HG03342 (cell line): Measurements from ENCODE around the gene SPTA1.

Experiments
- ATAC-seq: cut with Tn5 transposase; IDR thresholded peaks from one replicate; pipeline ENCODE4 v1.9.1; 2021; ENCODE audit warnings: mild to moderate bottlenecking, moderate library complexity; ENCODE audit not compliant: unreplicated experiment

SPTA1 gene

GRCh38 chr1:158687037-158687436 is 522 bp upstream of the SPTA1 start:
- ATAC-seq: no peak

- ATAC-seq: no peak
Observed at GRCh38 chr1:158685085-158685484, 1.4 kb downstream of the SPTA1 start.

GRCh38 chr1:158681606-158682005 is 4.9 kb downstream of the SPTA1 start:
- ATAC-seq: no peak

GRCh38 chr1:158679289-158679688 is 7.2 kb downstream of the SPTA1 start:
- no peak for ATAC-seq

GRCh38 chr1:158675563-158676323 is 10.8 kb downstream of the SPTA1 start:
- no peak for ATAC-seq

GRCh38 chr1:158674302-158674701 is 12.2 kb downstream of the SPTA1 start:
- ATAC-seq: no peak

- no peak for ATAC-seq
Observed at GRCh38 chr1:158666037-158666436, 20.5 kb downstream of the SPTA1 start.

GRCh38 chr1:158654571-158654970 is 31.9 kb downstream of the SPTA1 start:
- no peak for ATAC-seq

GRCh38 chr1:158654086-158654485 is 32.4 kb downstream of the SPTA1 start:
- ATAC-seq: no peak

GRCh38 chr1:158652721-158653334 is 33.7 kb downstream of the SPTA1 start:
- no peak for ATAC-seq

- no peak for ATAC-seq
Observed at GRCh38 chr1:158649052-158649451, 37.5 kb downstream of the SPTA1 start.

- ATAC-seq: no peak
Observed at GRCh38 chr1:158646465-158646864, 40.0 kb downstream of the SPTA1 start.

- ATAC-seq: no peak
Observed at GRCh38 chr1:158644449-158644848, 42.1 kb downstream of the SPTA1 start.

- no peak for ATAC-seq
Observed at GRCh38 chr1:158638904-158639303, 47.6 kb downstream of the SPTA1 start.

- no peak for ATAC-seq
Observed at GRCh38 chr1:158638146-158638545, 48.4 kb downstream of the SPTA1 start.

GRCh38 chr1:158613764-158614163 is 72.8 kb downstream of the SPTA1 start:
- ATAC-seq: no peak

- no peak for ATAC-seq
Observed at GRCh38 chr1:158611916-158612315, 74.6 kb downstream of the SPTA1 start.

- no peak for ATAC-seq
Observed at GRCh38 chr1:158607296-158607695, 79.2 kb downstream of the SPTA1 start.

- no peak for ATAC-seq
Observed at GRCh38 chr1:158604968-158605367, 81.5 kb downstream of the SPTA1 start, which contains the start of gene OR10Z1. Gene OR10Z1, plus strand, starts transcription at chr1:158605268. Its CDS starts 1,171 bp downstream, at chr1:158606439.

- no peak for ATAC-seq
Observed at GRCh38 chr1:158600735-158601134, 85.8 kb downstream of the SPTA1 start.

- no peak for ATAC-seq
Observed at GRCh38 chr1:158586942-158587341, 99.6 kb downstream of the SPTA1 start.

- no peak for ATAC-seq
Observed at GRCh38 chr1:158583962-158584361, 102.6 kb downstream of the SPTA1 start.
